CD4-positive, alpha-beta T cell treated with Interferon gamma for 1 hour (primary cell): Measurements from ENCODE around the gene LGSN.
"Not testable (repeated sequence)": the region's sequence is repeated elsewhere in the genome, so short reads cannot be mapped to it uniquely, and the experiment has no call there.

Experiments used
- DNase-seq: peaks from one replicate; pipeline ENCODE4 v3.0.0-alpha.2; 2020

The LGSN gene

DNA sequence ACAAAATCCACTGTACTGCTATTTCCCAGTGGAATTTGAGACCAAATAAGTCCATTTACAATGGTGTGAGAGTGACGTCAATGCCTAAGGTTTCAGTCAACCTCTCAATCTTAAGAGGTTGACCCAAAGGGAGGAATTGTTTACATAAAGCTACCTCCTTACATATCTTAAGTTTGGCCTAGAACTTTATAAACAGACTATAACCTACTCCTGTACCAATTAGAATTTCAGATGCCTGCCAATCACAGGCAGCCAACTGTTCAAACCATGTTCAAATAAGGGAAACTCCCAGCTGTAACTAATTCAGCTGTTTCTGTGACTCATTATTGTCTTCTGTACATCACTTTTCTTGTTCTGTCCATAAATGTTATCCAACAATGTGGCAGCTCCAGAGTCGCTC, 14.5 kb downstream of the LGSN start:
- DNase-seq, result no peak

DNA sequence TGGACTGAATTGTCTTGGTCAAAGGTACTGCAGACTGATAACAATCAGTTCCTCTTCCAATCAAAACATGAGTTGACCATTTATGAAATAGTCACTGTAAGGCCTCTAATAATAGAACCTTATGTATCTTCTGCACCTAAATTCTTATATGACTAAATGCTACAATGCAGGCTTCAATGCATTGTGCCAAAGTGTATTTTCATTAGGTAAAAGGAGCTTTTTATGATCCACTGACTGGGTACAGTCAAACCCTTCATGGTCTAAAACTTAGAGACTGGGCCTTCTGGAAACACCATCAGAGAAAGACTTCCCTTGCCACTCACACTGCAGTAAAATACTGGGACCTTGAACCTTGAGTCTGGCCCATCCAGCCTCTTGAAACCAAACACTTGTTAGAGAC, 16.3 kb downstream of the LGSN start:
- DNase-seq, result no peak

DNA sequence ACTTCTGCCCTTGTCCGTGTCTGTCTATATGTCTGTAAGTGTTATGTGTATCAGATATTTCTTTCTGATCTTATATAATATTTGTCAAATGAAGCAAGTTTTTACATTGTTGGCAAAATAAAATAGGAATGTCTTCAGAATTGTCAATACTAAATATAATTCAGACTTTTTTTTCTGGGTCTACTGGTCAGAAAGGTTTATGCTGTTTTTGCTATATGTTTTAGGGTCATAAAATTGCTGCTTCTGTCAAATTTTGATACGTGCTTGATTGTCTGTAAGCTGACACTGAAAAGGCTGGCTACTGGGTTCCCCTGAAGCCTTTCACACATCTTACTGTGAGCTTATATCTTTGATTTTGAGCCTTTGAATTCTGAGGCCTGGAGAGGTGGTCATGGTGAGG, 20.1 kb downstream of the LGSN start:
- DNase-seq, result no peak

DNA sequence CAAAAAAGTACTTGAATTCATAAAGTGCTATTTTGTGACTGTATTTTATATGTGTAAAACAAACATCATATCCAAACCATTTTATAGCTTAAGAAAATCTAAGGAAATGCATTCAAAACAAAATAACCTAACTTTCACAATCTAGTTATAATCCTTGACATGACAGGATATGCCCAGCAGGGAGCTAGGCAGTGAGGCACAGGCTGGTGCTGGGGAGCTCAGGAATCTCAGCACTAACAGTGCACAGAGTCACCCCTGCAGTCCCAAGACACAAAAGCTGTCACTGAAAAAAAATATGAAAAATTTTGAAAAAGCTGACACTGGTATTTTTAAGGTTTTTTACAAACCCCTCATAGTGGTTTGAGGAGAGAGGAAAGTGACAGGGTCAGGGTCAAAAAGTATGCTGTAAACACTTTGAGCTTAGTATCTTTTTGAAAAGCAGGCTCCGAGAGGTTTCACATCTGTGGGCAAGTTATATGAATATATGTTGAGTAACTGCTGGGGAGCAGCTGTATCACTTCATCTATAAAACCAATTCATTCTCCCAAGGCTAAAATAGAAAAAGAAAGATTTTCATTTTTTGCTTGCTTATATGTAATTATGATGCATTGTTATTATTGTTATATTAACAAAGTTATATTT, 24.1 kb downstream of the LGSN start:
- no peak for DNase-seq

DNA sequence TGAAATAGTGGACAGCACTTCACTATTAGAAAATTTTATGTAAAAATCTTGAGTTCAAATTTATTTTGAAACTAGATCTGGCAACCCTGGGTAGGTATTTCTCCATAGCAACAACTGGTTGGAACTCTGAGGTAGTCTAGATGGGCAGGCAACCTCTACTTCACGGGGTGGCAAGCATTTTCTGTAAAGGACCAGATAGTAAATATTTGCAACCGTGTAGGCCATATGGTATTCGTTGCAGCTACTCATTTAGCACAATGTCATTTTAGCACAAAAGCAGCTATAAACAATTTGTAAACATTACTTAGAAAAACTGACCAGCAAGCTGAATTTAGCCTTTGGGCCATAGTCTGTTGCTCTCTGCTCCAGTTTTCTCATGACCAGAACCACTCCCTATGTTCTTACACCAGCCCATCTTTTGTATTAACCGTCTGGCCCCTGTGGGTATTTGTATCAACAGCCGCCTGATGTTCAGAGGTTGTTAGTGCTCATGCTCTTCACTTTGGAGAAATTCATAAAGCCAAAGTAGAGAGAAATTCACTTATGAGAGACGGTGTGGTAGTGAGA, 29.2 kb downstream of the LGSN start:
- DNase-seq, result no peak

DNA sequence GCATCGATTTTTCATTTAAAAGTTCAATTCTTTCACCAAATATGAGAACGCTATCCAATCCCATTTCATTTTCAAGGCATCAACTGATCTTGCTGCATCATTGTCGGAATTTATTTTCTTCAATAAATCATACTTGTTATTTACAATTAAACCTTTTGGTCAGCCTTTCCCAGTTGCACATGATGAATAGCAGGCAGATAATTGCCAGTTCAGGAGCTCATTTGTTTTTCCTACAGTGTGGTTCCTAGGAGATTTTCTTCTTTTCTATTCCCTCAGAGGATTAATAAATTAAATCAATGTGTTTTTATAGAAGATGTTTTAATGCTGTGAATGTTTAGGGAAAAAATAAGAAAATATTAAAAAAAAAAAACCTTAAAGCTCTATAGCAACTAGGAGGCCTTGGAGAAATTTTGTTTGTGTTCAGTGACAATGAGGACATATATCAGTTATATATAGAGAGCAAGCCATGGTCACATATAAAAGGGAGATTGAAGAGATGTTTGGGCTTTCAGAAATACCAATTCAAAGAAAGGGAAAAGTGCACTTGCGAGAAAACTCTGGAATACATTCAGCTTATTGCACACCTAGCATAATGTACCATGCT, 30.4 kb downstream of the LGSN start:
- DNase-seq, result no peak

DNA sequence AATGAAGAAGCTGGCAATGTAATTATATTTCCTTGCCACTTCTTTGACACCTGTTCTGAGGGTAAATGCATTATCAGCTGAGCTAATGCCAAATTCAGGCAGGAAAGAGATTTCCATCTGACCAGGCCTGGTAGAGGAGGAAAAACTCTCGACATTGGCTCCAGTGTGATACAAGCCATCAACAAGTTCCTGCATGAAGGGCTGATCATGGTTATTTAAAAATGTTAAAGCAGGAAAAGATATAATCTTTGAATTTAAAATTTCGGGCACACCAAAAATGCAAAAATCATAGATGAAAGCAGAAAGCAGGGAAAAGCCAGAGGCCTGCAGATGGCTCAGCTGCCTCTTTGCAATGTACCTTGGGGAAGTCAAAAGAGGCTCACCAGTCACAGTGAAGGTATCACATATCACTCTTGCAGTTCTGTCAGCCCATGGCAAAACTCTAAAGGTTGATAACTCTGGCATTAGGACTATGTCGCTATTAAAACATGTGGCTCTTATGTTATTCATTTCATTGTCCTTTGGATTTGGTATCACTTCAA, 39.1 kb downstream of the LGSN start:
- DNase-seq, result no peak

DNA sequence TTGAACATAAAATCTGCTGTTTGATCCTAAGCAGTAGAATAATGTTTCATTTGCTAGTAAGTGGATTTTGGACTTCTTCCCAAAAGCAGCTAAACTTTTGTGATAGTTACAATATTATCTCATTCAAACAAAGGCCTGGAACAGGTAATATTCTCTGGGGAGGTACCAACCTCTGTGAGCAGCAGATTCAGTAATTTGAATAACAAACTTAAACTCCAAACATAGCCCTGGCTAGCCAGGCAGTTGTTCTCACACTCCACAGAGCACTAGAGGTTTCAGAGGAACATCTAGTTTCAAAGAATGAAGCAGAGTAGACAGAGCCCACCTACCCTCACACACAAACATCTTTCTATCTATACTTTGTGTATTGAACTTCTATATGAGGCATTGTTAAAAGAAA, 40.9 kb downstream of the LGSN start:
- DNase-seq, result no peak

DNA sequence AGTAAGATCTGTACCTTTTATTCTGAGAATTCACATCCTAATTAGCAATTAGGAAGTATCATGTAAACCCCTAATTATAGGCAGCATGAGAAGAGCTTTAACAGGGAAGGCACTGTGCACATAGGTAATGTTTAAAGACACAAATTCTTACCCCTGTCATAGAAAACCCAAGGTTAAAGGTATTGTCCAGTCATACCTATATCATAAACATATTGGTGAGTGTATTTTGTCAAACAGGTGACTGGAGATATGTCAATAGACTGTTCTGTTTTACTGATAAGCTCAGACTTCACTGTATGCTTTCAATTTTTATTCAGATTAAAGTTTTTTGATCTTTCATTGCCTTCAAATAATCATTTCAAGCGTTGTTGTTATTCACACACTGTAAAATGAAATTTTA, 43.8 kb downstream of the LGSN start:
- no peak for DNase-seq

DNA sequence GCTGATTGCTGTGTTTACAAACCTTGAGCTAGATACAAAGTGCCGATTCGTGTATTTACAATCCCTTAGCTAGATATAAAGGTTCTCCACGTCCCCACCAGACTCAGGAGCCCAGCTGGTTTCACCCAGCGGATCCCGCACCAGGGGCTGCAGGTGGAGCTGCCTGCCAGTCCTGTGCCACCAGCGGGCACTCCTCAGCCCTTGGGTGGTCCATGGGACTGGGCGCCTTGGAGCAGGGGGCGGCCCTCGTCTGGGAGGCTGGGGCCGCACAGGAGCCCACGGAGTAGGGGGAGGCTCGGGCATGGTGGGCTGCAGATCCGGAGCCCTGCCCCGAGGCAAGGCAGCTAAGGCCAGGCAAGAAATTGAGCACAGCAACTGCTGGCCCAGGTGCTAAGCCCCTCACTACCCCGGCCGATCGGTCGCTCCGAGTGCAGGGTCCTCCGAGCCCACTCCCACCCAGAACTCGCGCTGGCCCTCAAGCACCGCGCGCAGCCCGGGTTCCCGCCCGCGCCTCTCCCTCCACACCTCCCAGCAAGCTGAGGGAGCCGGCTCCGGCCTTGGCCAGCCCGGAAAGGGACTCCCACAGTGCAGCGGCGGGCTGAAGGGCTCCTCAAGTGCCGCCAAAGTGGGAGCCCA, 44.9 kb downstream of the LGSN start:
- not testable (repeated sequence) for DNase-seq

DNA sequence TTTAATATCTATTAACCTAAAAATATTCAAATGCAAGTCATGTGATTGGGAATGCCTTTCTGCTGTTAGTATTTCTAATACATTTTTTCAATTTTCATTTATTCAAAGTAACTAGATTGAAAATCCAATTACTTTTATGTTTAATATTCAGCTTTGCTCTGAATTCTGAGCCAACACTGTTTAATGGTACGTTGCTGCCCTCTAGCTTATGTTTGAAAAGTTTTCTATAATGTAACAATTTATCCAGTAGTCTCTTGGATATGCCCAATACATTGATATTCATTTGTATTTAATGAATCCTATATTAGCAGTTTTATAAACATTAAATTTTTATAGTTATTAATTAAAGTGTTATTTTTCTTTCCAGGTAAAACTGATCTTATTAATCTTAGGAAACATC, 47.4 kb downstream of the LGSN start:
- no peak for DNase-seq

DNA sequence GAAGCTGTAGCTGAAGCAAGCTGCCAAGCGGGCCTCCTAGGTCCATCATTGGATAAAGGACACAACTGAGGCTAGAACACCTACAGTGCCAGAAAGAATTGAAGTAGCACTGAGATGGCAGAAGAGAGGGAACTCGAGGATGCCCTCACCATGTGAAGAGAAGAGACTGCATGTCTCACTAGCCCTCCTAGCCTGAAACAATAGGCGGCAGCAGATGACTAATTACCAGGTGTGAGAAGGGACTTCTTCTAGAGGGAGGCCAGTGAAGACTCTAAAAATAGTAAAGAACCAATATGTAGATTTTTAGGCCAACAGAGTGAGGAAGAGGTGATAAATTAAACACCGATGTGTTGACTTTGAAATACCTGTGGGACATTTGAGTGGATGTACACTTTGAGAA, 50.3 kb downstream of the LGSN start:
- no peak for DNase-seq

DNA sequence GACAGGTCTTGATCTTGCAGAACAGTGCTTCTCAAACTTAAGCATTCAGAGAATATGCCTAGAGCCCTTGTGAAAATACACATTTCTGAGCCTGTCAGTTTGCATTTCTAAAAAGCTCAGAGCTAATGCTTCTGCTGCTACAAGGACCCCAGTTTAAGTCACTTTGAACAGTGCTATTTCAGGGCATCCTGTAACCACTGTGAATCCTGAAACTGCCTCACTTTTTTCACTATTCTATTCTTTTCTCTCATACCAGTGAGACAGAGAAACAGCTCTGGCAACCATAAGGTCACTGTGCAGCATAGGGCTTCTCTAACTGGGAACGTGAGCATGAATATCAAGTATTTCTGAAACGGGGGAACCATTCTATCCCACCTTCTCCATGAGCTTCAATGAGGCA, 51.2 kb downstream of the LGSN start:
- no peak for DNase-seq

DNA sequence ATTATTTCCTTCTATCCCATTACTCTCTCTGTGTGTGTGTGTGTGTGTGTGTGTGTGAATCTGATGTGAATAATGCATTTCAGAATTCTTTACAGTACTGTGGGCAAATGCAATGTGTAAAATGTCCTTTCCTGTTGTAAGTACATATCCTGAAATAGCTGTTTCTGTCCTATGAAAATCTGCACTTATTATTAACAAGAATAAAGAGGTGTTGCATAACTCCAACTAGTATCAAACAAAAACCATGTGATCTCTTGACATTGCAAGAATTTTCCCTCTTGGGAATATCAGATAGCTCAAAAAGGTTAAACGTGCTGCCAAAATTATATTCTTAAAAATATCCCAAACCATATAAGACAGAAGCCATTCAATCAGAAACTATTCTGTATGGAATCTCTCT, 52.0 kb downstream of the LGSN start:
- no peak for DNase-seq

DNA sequence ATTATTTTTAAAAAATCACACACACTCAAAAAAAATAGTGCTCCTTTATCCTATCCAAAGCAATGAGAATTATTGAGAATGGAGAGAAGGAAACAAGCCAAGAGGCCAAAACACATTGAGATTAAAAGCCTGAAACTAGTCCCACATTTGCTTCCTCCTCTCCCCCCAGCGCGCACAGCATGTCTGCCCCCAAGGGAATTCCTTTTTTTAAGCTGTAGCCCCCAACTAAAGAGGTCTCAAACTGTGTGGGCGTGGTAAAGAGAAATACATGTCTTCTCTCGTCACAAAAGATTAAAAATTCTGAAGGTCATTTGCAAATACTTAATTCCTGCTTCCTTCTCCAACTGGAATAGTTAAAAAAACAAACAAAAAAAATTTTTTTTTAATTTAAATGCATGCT, 52.7 kb downstream of the LGSN start:
- no peak for DNase-seq

DNA sequence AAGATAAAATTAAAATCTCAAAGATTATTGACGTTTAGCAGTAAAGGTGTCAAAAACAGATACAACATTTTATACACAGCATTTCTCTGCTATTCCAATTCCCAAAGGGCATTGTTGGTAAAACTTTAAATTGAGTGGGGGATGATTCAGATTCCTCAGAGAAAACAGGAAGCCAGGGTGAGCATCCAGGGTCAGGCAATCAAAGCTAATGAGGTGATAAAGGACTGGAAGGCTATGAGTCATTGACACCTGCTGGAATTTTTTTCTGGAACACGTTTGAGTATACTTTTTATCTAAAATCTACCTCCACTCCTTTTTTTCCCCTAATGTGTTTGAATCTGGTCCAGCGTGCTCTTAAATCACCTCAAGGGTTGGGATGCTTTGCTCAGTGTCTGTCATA, 56.3 kb downstream of the LGSN start:
- DNase-seq, result no peak

DNA sequence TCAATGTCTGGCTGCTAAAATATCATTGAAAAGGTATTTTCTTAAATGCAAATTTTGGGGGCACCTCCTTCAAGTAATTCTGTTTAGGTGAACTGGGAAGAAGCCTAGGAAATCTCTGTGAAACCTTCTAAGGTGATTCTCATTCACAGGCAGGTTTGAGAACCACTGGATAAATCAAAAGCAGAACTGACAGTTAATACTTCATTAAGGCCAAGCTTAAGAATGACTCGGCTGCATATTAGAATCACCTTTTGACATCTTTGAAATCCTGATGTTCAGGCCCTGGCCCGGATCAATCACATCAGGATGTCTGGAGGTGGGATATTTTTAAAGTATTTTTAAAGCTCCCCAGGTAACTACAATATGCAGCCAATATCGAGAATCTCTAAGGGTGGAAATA, 58.0 kb downstream of the LGSN start:
- no peak for DNase-seq

DNA sequence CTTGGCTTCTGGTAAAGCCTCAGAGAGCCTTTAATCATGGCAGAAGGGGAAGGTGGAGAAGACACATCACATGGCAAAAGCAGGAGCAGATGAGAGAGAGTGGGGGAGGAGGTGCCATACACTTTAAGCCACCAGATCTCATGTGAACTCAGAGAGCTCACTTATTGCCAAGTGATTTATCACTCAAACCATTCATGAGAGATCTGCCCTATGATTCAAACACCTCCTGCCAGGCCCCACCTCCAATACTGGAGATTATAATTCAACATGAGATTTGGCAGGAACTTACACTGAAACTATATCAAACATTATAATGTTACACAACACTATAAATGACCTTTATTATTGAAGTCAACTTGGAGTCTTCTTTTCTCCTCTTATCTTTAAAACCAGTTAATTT, 60.6 kb downstream of the LGSN start:
- DNase-seq, result no peak

DNA sequence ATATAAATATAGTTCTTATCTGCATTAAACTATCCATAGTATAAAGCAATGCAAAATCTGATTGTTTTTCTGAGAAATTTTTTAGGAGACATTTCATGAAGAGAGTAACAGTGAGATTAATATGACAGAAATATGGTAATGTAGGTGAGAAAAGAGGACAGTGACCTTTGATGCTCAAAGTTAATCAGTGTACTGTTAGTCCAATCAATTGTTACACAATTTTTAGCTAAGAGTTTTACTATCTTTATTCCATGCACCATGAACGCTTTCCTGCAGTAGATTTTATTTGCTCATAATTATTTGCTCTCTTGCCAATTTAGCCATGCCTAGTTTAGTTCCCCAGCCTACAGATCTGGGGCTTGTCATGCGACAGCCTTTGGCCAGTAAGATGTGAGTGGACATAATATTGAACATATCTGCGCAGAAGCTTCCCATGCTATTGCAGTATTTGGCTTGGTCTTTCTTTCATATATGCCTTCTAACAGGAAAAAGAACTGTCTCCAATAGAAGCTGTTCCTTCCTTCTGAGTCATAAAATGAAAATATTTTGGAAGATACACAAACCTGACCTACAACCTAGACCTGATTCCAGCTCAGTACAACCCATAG, 69.8 kb downstream of the LGSN start:
- no peak for DNase-seq

DNA sequence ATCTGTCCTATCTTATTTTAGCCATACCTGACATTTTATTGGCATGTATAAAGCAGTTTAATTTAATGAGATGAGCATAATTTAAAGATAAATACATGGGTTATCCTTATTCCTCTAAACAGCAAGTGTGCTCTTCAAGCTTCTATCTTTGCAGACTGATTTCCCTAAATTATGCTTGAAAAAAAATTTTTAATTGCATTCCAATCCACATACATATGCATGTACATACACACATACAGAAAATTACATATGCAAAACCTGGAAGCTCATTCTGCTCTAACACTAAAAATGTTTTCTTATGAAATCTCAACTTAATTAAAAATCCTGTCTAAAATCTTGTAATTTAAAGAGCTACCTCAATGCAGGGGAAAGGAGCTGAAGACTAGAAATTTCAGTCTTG, 73.2 kb downstream of the LGSN start:
- DNase-seq, result no peak

DNA sequence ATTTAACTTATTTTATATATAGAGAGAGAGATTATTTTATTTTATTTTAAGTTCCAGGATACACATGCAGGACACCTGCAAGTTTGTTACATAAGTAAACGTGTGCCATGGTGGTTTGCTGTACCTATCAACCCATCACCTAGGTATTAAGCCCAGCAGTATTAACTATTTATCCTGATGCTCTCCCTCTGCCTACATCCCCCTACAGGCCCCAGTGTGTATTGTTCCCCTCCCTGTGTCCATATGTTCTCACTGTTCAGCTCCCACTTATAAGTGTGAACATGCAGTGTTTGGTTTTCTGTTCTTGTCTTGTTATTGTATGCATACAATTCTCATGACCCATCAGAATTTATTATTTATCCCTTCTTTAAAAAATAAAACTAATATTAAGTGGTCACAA, 73.9 kb downstream of the LGSN start:
- DNase-seq, result no peak

DNA sequence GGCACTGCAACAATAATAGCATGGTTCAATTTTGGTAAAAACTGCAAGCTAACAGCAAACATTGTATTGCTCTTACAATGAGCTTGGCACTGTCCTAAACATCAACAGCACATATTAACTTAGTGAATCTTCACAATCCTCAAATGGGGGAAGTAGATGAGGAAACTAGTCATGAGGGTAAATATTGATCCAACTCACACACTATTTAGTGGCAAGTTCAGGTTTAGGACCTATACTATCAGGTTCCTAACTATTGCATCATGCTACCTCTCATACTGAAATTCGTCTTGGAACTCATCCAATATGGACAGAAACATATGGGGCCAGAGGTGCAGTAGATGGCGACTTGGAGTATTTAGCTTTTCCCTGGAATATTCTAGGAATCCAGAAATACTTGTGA, 74.4 kb downstream of the LGSN start:
- DNase-seq, result no peak

DNA sequence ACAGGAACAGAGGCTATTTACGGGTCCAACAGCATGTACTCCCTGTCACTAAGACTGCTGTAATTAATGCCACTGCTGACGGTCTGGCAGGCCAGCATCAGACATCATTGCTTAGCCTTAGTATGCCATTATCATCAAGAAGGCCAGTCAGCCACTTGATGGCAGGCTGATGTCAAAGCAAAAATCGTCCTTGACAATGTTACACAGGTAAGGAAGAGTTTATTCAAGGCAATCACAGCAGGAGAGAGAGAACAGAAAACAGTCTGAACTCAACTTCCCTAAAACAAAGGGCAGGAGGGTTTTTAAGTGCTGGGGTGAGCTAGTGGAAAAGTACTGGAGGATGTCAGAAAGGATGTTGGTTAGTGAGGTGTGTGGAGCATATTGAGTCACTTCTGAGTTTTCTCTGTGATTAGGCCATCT, 83.4 kb downstream of the LGSN start:
- DNase-seq, result no peak

DNA sequence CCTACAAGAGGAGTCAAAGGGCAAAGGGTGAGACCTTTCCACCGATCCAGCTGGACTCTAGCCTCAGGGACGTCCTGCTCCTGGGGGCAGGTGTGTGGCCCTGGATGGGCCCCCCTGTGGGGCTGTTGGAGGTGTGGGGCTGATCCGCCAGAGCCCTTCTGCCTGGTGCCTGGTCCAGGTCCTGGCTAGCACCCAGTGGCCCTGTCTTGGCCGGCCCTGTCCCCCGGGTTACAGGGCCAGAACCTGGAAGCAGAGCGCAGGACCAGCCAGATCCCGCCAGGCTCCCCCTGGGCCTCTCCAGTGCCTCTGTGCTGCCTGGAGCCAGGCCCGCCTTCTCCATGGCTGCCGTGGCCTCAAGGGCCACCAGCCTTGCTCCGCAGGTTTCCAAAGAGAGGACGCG, 89.3 kb downstream of the LGSN start:
- DNase-seq, result not testable (repeated sequence)
